ENCODE results near the gene LIN7B. TPM values are rescaled to one million over a fixed set of nuclear protein-coding genes. Genes with fewer than 3 reads are reported as not detected.
A peak's percentile ranks its signal among the peaks of the same experiment; 100 is the strongest.
"Not testable (repeated sequence)": the region's sequence is repeated elsewhere in the genome, so short reads cannot be mapped to it uniquely, and the experiment has no call there.

The LIN7B gene
- total RNA-seq, 1 donor from 2014 or later, result 3.2 TPM

DNA sequence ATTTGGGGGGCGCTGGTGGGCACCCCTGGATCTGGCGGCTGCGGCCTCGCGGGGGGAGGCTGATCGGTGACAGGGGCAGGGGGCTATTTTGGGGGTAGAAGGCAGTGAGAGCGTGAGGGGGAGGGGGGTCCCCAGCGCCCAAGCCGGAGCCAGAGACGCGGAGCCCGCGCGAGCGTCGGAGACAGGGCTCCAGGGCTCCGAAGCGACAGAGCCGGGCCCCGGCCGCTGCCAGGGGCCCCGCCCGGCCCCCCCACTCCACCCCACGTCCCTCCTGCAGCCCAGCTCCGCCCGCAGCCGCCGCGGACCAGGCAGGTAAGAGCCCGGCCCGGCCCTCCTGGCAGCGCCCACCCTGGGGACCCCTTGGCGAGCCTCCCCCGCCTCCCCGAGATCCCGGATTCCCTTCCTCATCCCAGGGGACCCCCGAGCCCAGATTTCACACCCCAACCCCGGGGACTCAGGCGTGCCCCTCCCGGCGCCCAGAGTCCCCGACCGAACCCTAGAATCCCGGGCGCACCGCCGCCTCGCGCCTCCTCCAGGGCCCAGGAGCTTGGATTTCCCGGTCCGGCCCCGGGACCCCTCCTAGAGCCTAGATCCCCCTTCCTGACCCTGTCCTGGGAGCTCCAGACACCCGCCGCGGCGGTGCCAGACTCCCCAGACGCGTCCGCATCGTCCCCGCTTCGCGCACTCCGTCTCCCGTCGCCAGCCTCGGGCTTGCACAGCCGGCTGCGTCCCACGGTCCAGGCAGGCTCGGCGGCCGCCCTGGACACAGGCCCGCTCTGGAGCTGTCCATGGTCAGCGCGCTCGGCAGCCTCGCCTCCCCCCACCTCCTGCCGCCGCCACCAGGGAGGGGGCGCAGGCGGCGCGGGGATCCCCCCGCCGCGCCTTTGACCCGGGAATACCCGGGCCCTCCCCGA, 5.5 kb downstream of the LIN7B start, which contains the start of gene PPFIA3:
TSS of gene PPFIA3 (plus strand) at position 134 of the 914 bp plus-strand sequence. CDS start 8,330 bp downstream, outside the sequence.
- FAIRE-seq (no peak), DNase-seq (ENCODE audit: low read depth) (no peak)
- H3K36me3 ChIP-seq (ENCODE audit: control insufficient read depth, insufficient read depth, low read length), result no peaks in the 10 kb centered on the region
- TF ChIP-seq, protein P1, sequence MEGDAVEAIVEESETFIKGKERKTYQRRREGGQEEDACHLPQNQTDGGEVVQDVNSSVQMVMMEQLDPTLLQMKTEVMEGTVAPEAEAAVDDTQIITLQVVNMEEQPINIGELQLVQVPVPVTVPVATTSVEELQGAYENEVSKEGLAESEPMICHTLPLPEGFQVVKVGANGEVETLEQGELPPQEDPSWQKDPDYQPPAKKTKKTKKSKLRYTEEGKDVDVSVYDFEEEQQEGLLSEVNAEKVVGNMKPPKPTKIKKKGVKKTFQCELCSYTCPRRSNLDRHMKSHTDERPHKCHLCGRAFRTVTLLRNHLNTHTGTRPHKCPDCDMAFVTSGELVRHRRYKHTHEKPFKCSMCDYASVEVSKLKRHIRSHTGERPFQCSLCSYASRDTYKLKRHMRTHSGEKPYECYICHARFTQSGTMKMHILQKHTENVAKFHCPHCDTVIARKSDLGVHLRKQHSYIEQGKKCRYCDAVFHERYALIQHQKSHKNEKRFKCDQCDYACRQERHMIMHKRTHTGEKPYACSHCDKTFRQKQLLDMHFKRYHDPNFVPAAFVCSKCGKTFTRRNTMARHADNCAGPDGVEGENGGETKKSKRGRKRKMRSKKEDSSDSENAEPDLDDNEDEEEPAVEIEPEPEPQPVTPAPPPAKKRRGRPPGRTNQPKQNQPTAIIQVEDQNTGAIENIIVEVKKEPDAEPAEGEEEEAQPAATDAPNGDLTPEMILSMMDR (IDR thresholded peaks at IDR 0.05; ENCODE audit: insufficient read depth, low read length, severe bottlenecking), result no peak
- peak within 1 kb of the TSS; percentile 94 for H3K4me3 ChIP-seq (ENCODE audit: low read depth, low read length)
- H3K27me3 ChIP-seq (ENCODE audit: control insufficient read depth, insufficient read depth, low read length), result no peaks in the 10 kb centered on the region

DNA sequence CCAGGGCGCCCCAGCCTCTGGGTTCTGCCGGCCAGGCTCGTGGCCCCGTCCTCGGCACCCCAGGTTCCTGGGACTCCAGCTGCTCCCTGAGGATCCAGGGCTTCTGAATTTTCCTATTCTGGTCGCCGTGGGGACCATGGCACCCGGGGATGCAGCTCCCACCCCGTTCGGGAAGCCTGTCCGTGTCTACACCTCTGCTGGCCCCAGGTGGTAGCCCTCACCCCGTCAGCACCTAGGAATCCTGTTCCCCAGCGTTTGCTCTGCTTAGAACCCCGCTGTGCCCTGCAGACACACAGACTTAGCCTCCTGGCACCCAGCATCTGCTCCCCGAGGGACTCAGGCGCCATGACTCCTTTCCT, 6.1 kb downstream of the LIN7B start:
- no peak for FAIRE-seq

DNA sequence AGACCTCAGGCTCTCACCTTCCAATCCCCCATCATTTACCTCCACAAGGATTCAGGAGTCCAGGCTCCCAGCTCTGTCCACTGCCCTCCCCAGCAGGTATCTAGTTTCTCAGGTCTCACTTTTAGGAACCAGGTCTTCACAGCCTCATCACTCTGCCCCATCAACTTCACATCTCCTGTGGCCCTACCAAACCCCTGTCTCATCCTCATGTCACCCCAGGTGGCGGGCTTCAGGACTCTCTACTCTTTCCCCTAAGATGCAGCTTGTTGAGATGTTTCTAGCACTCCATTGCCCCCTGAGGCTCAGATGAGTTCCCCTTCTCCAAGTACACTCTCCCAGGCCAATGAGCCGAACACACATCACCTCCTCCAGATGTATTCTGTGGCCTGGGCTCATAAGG, 6.7 kb downstream of the LIN7B start:
- TF ChIP-seq, protein P1 (IDR thresholded peaks at IDR 0.05; ENCODE audit: insufficient read depth, low read length, severe bottlenecking), result no peak
- Histone ChIP-seq H3K36me3 (ENCODE audit: control insufficient read depth, insufficient read depth, low read length) (no peaks in the 10 kb centered on the region), H3K4me3 (ENCODE audit: low read depth, low read length) (no peak overlapping the region), H3K27me3 (ENCODE audit: control insufficient read depth, insufficient read depth, low read length) (no peaks in the 10 kb centered on the region)
- no peak for FAIRE-seq
- no peak for DNase-seq (ENCODE audit: low read depth)

More for the DNA sequence above, 6.1 kb downstream of the LIN7B start:
- Histone ChIP-seq H3K27me3 (ENCODE audit: control insufficient read depth, insufficient read depth, low read length) (no peaks in the 10 kb centered on the region), H3K36me3 (ENCODE audit: control insufficient read depth, insufficient read depth, low read length) (no peaks in the 10 kb centered on the region), H3K4me3 (ENCODE audit: low read depth, low read length) (no peak overlapping the region)
- no peak for DNase-seq (ENCODE audit: low read depth)
- TF ChIP-seq, protein P1 (IDR thresholded peaks at IDR 0.05; ENCODE audit: insufficient read depth, low read length, severe bottlenecking), result no peak

- H3K27me3 ChIP-seq (ENCODE audit: control insufficient read depth, insufficient read depth, low read length); FAIRE-seq: not testable (repeated sequence)
Observed at GRCh38 chr19:49121841-49122240, 7.7 kb downstream of the LIN7B start.

DNA sequence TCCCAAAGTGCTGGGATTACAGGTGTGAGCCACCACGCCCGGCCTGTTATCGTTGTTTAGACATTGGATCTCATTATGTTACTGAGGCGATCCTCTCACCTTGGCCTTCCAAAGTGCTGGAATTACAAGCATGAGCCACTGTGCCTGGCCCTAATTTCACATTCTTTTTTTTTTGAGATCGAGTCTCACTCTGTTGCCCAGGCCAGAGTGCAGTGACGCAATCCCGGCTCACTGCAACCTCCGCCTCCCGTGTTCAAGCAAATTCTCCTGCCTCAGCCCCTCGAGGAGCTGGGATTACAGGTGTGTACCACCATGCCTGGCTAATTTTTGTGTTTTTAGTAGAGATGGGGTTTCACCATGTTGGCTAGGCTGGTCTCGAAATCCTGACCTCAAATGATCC, 9.1 kb downstream of the LIN7B start:
- DNase-seq (ENCODE audit: low read depth); H3K4me3 ChIP-seq (ENCODE audit: low read depth, low read length); FAIRE-seq; H3K27me3 ChIP-seq (ENCODE audit: control insufficient read depth, insufficient read depth, low read length); H3K36me3 ChIP-seq (ENCODE audit: control insufficient read depth, insufficient read depth, low read length): not testable (repeated sequence)

More at GRCh38 chr19:49121841-49122240, 7.7 kb downstream of the LIN7B start:
- not testable (repeated sequence) for H3K36me3 ChIP-seq (ENCODE audit: control insufficient read depth, insufficient read depth, low read length); H3K4me3 ChIP-seq (ENCODE audit: low read depth, low read length); DNase-seq (ENCODE audit: low read depth)

DNA sequence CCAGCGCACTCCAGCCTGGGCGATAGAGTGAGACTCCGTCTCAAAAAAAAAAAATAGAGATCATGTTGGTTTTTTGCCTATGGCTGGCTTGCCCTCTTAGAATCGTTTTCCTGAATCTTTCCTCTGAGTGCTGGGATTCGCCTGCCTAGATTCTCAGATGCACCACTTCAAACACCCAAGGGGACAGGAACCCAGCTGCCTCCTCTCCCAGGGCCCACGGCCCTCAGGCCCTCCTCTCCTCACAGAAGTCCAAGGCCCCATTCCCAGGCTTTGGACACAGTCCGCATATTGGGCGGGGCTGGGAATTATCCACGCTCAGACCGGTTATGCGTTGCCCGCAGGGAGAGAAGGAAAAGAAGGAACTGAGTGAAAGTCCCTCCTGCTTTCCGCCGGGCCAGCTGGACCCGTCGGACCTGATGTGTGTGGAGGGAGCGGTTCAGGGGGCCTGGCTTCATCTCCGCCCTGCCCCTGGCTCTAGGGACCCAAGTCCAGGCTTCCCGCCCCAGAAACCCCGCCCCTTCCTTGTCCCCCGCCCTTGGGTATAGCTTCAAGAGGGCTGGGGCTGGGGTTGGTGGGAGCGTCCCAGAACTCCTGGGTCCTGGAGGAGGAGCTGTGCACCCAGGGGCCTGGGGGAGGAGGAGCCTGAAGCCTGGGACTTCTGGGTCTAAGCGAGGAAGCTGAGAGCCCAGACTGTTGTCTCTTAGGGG, 11.0 kb downstream of the LIN7B start:
- no peaks in the 10 kb centered on the region for H3K36me3 ChIP-seq (ENCODE audit: control insufficient read depth, insufficient read depth, low read length)
- no peak overlapping the region for H3K4me3 ChIP-seq (ENCODE audit: low read depth, low read length)
- FAIRE-seq (no peak), DNase-seq (ENCODE audit: low read depth) (no peak)
- TF ChIP-seq, protein P1 (IDR thresholded peaks at IDR 0.05; ENCODE audit: insufficient read depth, low read length, severe bottlenecking), result no peak
- no peaks in the 10 kb centered on the region for H3K27me3 ChIP-seq (ENCODE audit: control insufficient read depth, insufficient read depth, low read length)
